HG02642 (cell line): ENCODE data around the gene INTS2.
"Not testable (repeated sequence)": the region's sequence is repeated elsewhere in the genome, so short reads cannot be mapped to it uniquely, and the experiment has no call there.

ENCODE experiments used
- ATAC-seq: cut with Tn5 transposase; IDR thresholded peaks from one replicate; pipeline ENCODE4 v1.9.1; 2021; ENCODE audit warnings: mild to moderate bottlenecking; ENCODE audit not compliant: unreplicated experiment, poor library complexity

Gene INTS2

GRCh38 chr17:61827649-61828395 is 100.0 kb downstream of the INTS2 start:
- no peak for ATAC-seq

DNA sequence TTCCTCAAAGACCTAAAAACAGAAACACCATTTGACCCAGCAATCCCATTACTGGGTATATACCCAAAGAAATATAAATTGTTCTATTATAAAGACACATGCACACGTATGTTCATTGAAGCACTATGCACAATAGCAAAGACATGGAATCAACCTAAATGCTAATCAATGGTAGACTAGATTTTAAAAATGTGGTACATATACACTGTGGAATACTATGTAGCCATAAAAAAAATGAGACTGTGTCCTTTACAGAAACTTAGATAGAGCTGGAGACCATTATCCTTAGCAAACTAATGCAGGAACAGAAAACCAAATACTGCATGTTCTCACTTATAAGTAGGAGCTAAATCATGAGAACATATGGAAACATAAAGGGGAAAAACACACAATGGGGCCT is 100.9 kb downstream of the INTS2 start:
- not testable (repeated sequence) for ATAC-seq

- ATAC-seq: not testable (repeated sequence)
These were observed 101.6 kb downstream of the INTS2 start for GRCh38 chr17:61826198-61826597.

DNA sequence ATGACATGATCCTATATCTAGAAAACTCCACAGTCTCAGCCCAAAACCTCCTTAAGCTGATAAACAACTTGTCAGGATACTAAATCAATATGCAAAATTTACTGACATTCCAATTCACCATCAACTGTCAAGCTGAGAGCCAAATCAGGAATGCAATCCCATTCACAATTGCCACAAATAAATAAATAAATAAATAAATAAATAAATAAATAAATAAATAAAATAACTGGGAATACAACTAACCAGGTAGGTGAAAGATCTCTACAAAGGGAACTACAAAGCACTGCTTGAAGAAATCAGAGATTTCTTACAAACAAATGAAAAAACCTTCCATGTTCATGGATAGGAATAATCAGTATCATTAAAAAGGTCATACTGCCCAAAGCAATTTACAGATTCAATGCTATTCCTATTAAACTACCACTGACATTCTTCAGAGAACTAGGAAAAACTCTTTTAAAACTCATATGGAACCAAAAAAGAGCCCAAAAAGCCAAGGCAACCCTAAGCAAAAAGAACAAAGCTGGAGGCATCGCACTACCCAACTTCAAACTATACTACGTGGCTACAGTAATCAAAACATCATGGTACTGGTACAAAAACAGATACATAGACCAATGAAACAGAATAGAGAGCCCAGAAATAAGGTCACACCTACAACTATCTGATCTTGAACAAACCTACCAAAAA is 102.2 kb downstream of the INTS2 start:
- no peak for ATAC-seq

GRCh38 chr17:61822326-61823285 is 105.2 kb downstream of the INTS2 start:
- no peak for ATAC-seq

DNA sequence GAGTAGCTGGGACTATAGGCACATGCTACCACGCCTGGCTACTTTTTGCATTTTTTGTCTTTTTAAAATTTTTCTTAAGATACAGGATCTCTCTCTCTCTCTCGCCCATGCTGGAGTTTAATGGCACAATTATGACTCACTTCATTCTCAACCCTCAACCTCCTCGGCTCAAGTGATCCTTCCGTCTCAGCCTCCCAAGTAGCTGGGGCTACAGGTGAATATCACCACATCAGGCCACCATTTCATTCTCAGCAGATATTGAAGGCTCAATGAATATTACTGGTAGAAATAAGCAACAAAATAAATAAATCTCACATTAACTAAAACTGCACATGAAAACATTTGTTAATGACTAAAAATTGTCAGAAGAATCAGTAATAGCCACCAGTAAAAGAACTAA is 106.1 kb downstream of the INTS2 start:
- no peak for ATAC-seq

- not testable (repeated sequence) for ATAC-seq
These were observed 108.5 kb downstream of the INTS2 start for GRCh38 chr17:61819265-61819664.

DNA sequence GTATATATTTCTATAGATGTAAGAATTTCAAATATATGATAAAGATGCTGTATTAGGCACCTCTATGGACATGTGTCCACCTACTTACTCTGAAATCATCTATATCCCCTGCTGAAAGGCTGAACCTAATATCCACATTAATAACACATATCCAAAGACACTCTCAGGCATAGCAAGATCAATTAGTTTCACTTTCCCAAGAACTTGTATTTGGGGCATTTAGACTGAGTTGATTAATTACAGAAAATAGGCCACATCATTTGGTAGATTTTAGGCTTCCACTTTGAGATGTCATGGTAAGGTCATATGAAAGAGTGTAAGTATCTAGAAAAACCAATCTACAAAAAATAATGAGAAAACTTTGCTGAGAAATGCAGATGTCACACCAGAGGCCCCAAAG is 109.6 kb downstream of the INTS2 start:
- no peak for ATAC-seq

DNA sequence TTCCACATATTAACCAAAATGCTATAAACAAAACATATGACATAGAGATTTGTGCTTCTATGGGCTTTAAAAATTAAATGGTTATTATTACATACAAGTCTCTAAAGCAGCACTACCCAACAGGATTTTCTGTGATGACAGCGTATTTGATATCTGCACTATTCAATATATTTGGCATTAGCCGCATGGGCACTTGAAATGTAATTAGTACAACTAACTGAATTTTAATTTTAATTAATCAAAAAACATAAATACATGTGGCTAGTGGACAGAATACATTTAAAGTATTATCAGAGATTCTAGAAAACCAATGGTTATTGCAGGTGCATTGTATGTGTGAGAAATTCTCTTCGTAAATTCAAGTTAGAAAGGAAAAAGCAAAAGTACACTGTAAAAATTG is 110.3 kb downstream of the INTS2 start:
- no peak for ATAC-seq

DNA sequence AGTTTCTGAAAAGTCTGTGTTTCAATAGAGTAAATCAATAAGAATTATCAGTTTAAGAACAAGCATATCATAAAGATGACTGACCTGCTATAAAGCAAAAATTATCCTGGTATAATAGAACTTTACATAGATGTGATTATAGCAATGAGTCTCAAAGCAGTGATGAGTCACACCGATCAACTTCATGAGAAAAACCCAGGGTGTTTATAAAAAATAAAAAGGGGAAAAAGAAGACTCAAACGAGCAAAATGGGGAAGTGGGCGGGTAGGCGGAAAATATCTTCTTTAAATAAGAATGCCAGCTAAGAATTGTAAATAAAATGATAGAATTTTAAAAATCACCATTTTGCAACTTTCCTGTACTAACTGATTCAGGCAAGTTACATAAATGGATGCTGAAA is 111.2 kb downstream of the INTS2 start:
- no peak for ATAC-seq

GRCh38 chr17:61815863-61816503 is 111.8 kb downstream of the INTS2 start:
- no peak for ATAC-seq
